ENCODE measurements around the gene MAST1. TPM values are rescaled to one million over a fixed set of nuclear protein-coding genes. Genes with fewer than 3 reads are reported as not detected.
A peak's percentile ranks its signal among the peaks of the same experiment; 100 is the strongest.
"Not testable (repeated sequence)": the region's sequence is repeated elsewhere in the genome, so short reads cannot be mapped to it uniquely, and the experiment has no call there.

MAST1 gene
- total RNA-seq, 4 donors from 2014 or later = 0.50 to 0.91 (median 0.76) TPM

- H3K27ac ChIP-seq (replicated peaks in 1 of 4) = peak overlapping the region; percentile 81 to 87 (median 83)
- TF ChIP-seq POLR2A (IDR thresholded peaks at IDR 0.05; ENCODE audit: low read depth) (no peak), POLR2AphosphoS5 (IDR thresholded peaks at IDR 0.05) (peak; percentile 69 to 87), EP300 (IDR thresholded peaks at IDR 0.05) (no peak), CTCF (IDR thresholded peaks at IDR 0.05) (no peak)
- 11% methylated on average over 19 of the region's 22 CpGs for WGBS
- peak; percentile 92 for DNase-seq (ENCODE audit: extremely low spot score)
- no peaks in the 10 kb centered on the region for H3K27me3 ChIP-seq
- no peaks in the 10 kb centered on the region for H3K36me3 ChIP-seq
- H3K4me3 ChIP-seq = peak overlapping the region; percentile 28 to 43 (median 35)
- peaks cover 21 to 29% (median 25%) of the 10 kb centered on the region in 4 donors for H3K4me1 ChIP-seq
- no peaks in the 10 kb centered on the region for H3K9me3 ChIP-seq
- intact Hi-C loops (cut with DNase I) = no loop called here
Measured at GRCh38 chr19:12913011-12913561, 74.8 kb downstream of the MAST1 start.

- no peaks in the 10 kb centered on the region for H3K9me3 ChIP-seq
- no peaks in the 10 kb centered on the region for H3K27me3 ChIP-seq
- 54% methylated on average over 10 of the region's 12 CpGs for WGBS
- DNase-seq (ENCODE audit: extremely low spot score) = no peak
- peak overlapping the region in 1 of 4 donors; percentile 36 for H3K4me3 ChIP-seq
- H3K4me1 ChIP-seq = peaks cover 26 to 36% (median 30%) of the 10 kb centered on the region in 4 donors
- H3K27ac ChIP-seq (replicated peaks in 1 of 4) = peak overlapping the region; percentile 81 to 87 (median 83)
- intact Hi-C loops (cut with DNase I) = no loop called here
- H3K36me3 ChIP-seq = no peaks in the 10 kb centered on the region
- no peak for TF ChIP-seq POLR2AphosphoS5 (IDR thresholded peaks at IDR 0.05)
- no peak for TF ChIP-seq EP300 (IDR thresholded peaks at IDR 0.05)
- no peak for TF ChIP-seq CTCF (IDR thresholded peaks at IDR 0.05)
Measured at GRCh38 chr19:12913851-12914690, 75.8 kb downstream of the MAST1 start.

GRCh38 chr19:12915860-12916259 is 77.5 kb downstream of the MAST1 start:
- H3K9me3 ChIP-seq; DNase-seq (ENCODE audit: extremely low spot score); H3K4me3 ChIP-seq; H3K27me3 ChIP-seq; H3K36me3 ChIP-seq; H3K27ac ChIP-seq (replicated peaks in 1 of 4); intact Hi-C loops (cut with DNase I): not testable (repeated sequence)
- peaks cover 26 to 42% (median 36%) of the 10 kb centered on the region in 4 donors for H3K4me1 ChIP-seq
- WGBS = 93% methylated on average over 4 of the region's 4 CpGs

- Histone ChIP-seq H3K36me3 (peaks cover 11 to 13% (median 12%) of the 10 kb centered on the region in 4 donors), H3K4me1 (peaks cover 14 to 26% (median 22%) of the 10 kb centered on the region in 4 donors), H3K27ac (replicated peaks in 1 of 4) (no peak overlapping the region), H3K27me3 (no peaks in the 10 kb centered on the region), H3K9me3 (no peaks in the 10 kb centered on the region), H3K4me3 (no peak overlapping the region)
- intact Hi-C loops (cut with DNase I) = no loop called here
- no peak for DNase-seq (ENCODE audit: extremely low spot score)
- 94% methylated on average over 14 of the region's 14 CpGs for WGBS
- no peak for TF ChIP-seq POLR2A (IDR thresholded peaks at IDR 0.05; ENCODE audit: low read depth)
- TF ChIP-seq POLR2AphosphoS5 (IDR thresholded peaks at IDR 0.05) = no peak
- no peak for TF ChIP-seq CTCF (IDR thresholded peaks at IDR 0.05)
- TF ChIP-seq EP300 (IDR thresholded peaks at IDR 0.05) = no peak
Measured at GRCh38 chr19:12918253-12918652, 79.9 kb downstream of the MAST1 start.

- intact Hi-C loops (cut with DNase I) = no loop called here
- DNase-seq (ENCODE audit: extremely low spot score) = no peak
- H3K4me3 ChIP-seq = no peak overlapping the region
- no peaks in the 10 kb centered on the region for H3K9me3 ChIP-seq
- H3K4me1 ChIP-seq = peaks cover 5 to 13% (median 10%) of the 10 kb centered on the region in 4 donors
- no peak for TF ChIP-seq CTCF (IDR thresholded peaks at IDR 0.05)
- no peak for TF ChIP-seq EP300 (IDR thresholded peaks at IDR 0.05)
- TF ChIP-seq POLR2AphosphoS5 (IDR thresholded peaks at IDR 0.05) = no peak
- TF ChIP-seq POLR2A (IDR thresholded peaks at IDR 0.05; ENCODE audit: low read depth) = no peak
- no peaks in the 10 kb centered on the region for H3K27me3 ChIP-seq
- WGBS = 80% methylated on average over 3 of the region's 3 CpGs
- H3K36me3 ChIP-seq = peaks cover 35 to 41% (median 40%) of the 10 kb centered on the region in 4 donors
- H3K27ac ChIP-seq (replicated peaks in 1 of 4) = no peak overlapping the region
Measured at GRCh38 chr19:12921047-12921446, 82.7 kb downstream of the MAST1 start.
